Astrocyte (in vitro differentiated cells and primary cell): Measurements from ENCODE around the gene FBXO48. TPM values are rescaled to one million over a fixed set of nuclear protein-coding genes. Genes with fewer than 3 reads are reported as not detected.

Experiments used
- DNase-seq: peaks from one replicate; pipeline ENCODE4 v3.0.0-alpha.2; 2010; ENCODE audit warnings: low read depth
- FAIRE-seq: peaks from 2 replicates; lab custom pipeline; 2011; peaks lifted over from hg19 to GRCh38; lab: Jason Lieb, UNC
- H2AFZ ChIP-seq: 2 replicates; pipeline ENCODE4 v1.6.0; 2012; ENCODE audit warnings: low read depth, low read length, inconsistent platforms
- H3K27ac ChIP-seq: 2 replicates; pipeline ENCODE4 v1.5.1; 2011; ENCODE audit warnings: low read depth, low read length, inconsistent platforms
- H3K27me3 ChIP-seq: 2 replicates; pipeline ENCODE4 v1.6.0; 2011; ENCODE audit warnings: low read length, inconsistent platforms; ENCODE audit not compliant: insufficient read depth
- H3K36me3 ChIP-seq: 2 replicates; pipeline ENCODE4 v1.5.1; 2011; ENCODE audit warnings: low read length, inconsistent platforms; ENCODE audit not compliant: insufficient read depth
- H3K4me1 ChIP-seq: 2 replicates; pipeline ENCODE4 v1.5.1; 2011; ENCODE audit warnings: low read length, inconsistent platforms; ENCODE audit not compliant: insufficient read depth
- H3K4me2 ChIP-seq: 2 replicates; pipeline ENCODE4 v1.6.0; 2012; ENCODE audit warnings: low read length, inconsistent platforms
- H3K4me3 ChIP-seq: 2 replicates; pipeline ENCODE4 v1.5.1; 2011; ENCODE audit warnings: low read depth, mild to moderate bottlenecking, low read length, inconsistent platforms; ENCODE audit not compliant: insufficient read depth
- H3K79me2 ChIP-seq: 2 replicates; pipeline ENCODE4 v1.6.0; 2012; ENCODE audit warnings: mild to moderate bottlenecking, low read length, inconsistent platforms; ENCODE audit not compliant: insufficient read depth
- H3K9ac ChIP-seq: 2 replicates; pipeline ENCODE4 v1.6.0; 2012; ENCODE audit warnings: mild to moderate bottlenecking, low read length, inconsistent platforms
- H3K9me3 ChIP-seq: 2 replicates; pipeline ENCODE4 v1.5.1; 2012; ENCODE audit warnings: low read depth, mild to moderate bottlenecking, low read length, inconsistent platforms; ENCODE audit not compliant: insufficient read depth
- H4K20me1 ChIP-seq: 2 replicates; pipeline ENCODE4 v1.6.0; 2012; ENCODE audit warnings: low read length, inconsistent platforms; ENCODE audit not compliant: insufficient read depth
- H3K27ac Mint-ChIP-seq: one replicate; pipeline ENCODE4 v1.8.0; 2021; ENCODE audit warnings: mild to moderate bottlenecking, mixed read lengths; ENCODE audit not compliant: unreplicated experiment
- H3K27me3 Mint-ChIP-seq: one replicate; pipeline ENCODE4 v1.8.0; 2021; ENCODE audit warnings: low read depth, mixed read lengths; ENCODE audit not compliant: unreplicated experiment
- H3K36me3 Mint-ChIP-seq: one replicate; pipeline ENCODE4 v1.8.0; 2021; ENCODE audit warnings: low read depth, mixed read lengths; ENCODE audit not compliant: unreplicated experiment
- H3K4me1 Mint-ChIP-seq: one replicate; pipeline ENCODE4 v1.8.0; 2021; ENCODE audit warnings: low read depth, mixed read lengths; ENCODE audit not compliant: unreplicated experiment
- H3K4me3 Mint-ChIP-seq: one replicate; pipeline ENCODE4 v1.8.0; 2021; ENCODE audit warnings: mild to moderate bottlenecking, moderate library complexity, mixed read lengths; ENCODE audit not compliant: unreplicated experiment
- H3K9me3 Mint-ChIP-seq: one replicate; pipeline ENCODE4 v1.8.0; 2021; ENCODE audit warnings: mild to moderate bottlenecking, mixed read lengths; ENCODE audit not compliant: unreplicated experiment
- EZH2 ChIP-seq: IDR thresholded peaks from 2 replicates; pipeline ENCODE4 v1.6.1; 2012; ENCODE audit warnings: mild to moderate bottlenecking, low read length, inconsistent platforms; ENCODE audit not compliant: insufficient read depth
- total RNA-seq: library from RNA; stranded (reverse); gene quantifications from 2 replicates; pipeline ENCODE4 v1.2.1, GENCODE V29; 2021
- TF ChIP-seq, protein P1 (sequence below): IDR thresholded peaks from 2 replicates; pipeline ENCODE4 v1.5.1; 2011; ENCODE audit warnings: low read depth, mild to moderate bottlenecking, inconsistent platforms, low read length, moderate library complexity; ENCODE audit not compliant: insufficient read depth

The FBXO48 gene
- total RNA-seq, 1 donor from 2014 or later, result 0.54 TPM

DNA sequence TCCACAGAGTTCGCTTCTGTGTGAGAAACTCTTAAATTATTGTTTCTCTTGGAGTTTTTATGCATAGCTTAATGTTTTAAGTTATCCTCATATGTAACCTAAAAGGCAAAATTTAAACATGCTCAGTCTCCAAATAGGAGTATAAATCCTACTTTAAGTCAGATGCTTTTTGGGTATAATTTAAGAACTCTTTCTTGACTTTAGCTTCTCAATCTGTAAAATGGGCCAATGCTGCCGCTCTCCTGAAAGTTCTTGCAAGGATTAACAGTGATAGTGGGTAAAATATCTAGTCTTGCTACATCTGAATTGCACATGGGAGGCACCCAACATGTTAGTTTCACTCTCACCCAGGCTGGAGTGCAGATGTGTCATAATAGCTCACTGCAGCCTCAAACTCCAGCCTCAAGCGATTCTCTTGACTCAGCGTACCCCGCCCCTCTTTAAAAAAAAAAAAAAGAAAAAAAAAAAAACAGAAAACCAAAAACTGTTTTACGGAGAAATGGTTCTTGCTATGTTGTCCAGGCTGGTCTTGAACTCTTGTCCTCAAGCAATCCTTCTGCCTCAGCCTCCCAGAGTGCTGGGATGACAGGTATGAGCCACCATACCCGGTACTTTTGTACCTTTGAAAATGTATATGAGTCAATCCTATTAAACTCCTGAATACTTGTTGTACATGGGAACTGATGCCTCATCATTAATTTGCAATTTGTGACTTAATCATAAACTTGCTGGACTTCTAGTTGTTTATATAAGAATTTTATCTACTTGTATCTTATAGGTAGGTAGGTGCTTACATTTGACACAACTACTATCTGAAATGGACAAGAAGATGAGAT is 1.8 kb downstream of the FBXO48 start:
- Mint-ChIP-seq H3K4me3 (no peak overlapping the region), H3K27ac (no peak overlapping the region), H3K36me3 (no peaks in the 10 kb centered on the region), H3K27me3 (no peaks in the 10 kb centered on the region), H3K4me1 (peaks cover 5% of the 10 kb centered on the region), H3K9me3 (no peaks in the 10 kb centered on the region)
- Histone ChIP-seq H3K4me1 (peaks cover 7% of the 10 kb centered on the region), H3K79me2 (peaks cover 8% of the 10 kb centered on the region), H3K27ac (no peak overlapping the region), H3K4me3 (no peak overlapping the region), H3K9ac (no peak overlapping the region), H3K36me3 (no peaks in the 10 kb centered on the region), H3K27me3 (no peaks in the 10 kb centered on the region), H3K4me2 (no peak overlapping the region), H4K20me1 (no peaks in the 10 kb centered on the region), H2AFZ (no peak overlapping the region), H3K9me3 (no peaks in the 10 kb centered on the region)
- FAIRE-seq, result no peak
- TF ChIP-seq, protein P1, sequence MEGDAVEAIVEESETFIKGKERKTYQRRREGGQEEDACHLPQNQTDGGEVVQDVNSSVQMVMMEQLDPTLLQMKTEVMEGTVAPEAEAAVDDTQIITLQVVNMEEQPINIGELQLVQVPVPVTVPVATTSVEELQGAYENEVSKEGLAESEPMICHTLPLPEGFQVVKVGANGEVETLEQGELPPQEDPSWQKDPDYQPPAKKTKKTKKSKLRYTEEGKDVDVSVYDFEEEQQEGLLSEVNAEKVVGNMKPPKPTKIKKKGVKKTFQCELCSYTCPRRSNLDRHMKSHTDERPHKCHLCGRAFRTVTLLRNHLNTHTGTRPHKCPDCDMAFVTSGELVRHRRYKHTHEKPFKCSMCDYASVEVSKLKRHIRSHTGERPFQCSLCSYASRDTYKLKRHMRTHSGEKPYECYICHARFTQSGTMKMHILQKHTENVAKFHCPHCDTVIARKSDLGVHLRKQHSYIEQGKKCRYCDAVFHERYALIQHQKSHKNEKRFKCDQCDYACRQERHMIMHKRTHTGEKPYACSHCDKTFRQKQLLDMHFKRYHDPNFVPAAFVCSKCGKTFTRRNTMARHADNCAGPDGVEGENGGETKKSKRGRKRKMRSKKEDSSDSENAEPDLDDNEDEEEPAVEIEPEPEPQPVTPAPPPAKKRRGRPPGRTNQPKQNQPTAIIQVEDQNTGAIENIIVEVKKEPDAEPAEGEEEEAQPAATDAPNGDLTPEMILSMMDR, result no peak
- TF ChIP-seq EZH2, result no peak
- no peak for DNase-seq

DNA sequence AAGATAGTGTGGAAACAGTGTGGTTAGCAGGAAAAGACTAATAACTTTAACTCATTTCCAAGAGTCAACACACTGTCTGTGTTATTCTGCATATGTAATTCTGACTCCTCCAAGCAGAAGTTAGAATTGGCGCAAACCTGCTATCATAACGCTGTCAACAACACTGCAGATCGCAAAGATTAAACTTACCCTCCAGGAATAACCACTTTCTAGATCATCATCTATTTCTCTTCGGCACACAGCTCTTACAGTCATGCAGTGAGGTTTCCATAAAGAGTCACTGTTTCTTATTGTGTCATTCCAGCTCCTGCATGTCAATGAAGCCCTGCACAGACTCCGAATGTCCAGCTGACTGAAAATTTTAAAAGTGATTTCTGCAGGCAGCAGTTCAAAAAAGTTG is 2.4 kb downstream of the FBXO48 start:
- no peak overlapping the region for H3K4me2 ChIP-seq
- no peaks in the 10 kb centered on the region for H3K9me3 ChIP-seq
- H3K4me3 ChIP-seq, result no peak overlapping the region
- no peak for FAIRE-seq
- peaks cover 8% of the 10 kb centered on the region for H3K79me2 ChIP-seq
- DNase-seq, result no peak
- H4K20me1 ChIP-seq, result no peaks in the 10 kb centered on the region
- peaks cover 7% of the 10 kb centered on the region for H3K4me1 ChIP-seq
- H2AFZ ChIP-seq, result no peak overlapping the region
- Mint-ChIP-seq H3K36me3 (no peaks in the 10 kb centered on the region), H3K9me3 (no peaks in the 10 kb centered on the region), H3K4me3 (no peak overlapping the region), H3K27ac (peak overlapping the region; percentile 8), H3K27me3 (no peaks in the 10 kb centered on the region), H3K4me1 (peaks cover 5% of the 10 kb centered on the region)
- H3K36me3 ChIP-seq, result no peaks in the 10 kb centered on the region
- H3K9ac ChIP-seq, result no peak overlapping the region
- no peak overlapping the region for H3K27ac ChIP-seq
- no peaks in the 10 kb centered on the region for H3K27me3 ChIP-seq
- TF ChIP-seq, protein P1, result no peak
- TF ChIP-seq EZH2, result no peak
